HG03196 (cell line): Measurements from ENCODE around the gene GABRR2.
"Not testable (repeated sequence)": the region's sequence is repeated elsewhere in the genome, so short reads cannot be mapped to it uniquely, and the experiment has no call there.

Experiments
- ATAC-seq: cut with Tn5 transposase; IDR thresholded peaks from one replicate; pipeline ENCODE4 v1.9.1; 2021; ENCODE audit not compliant: unreplicated experiment

The GABRR2 gene

DNA sequence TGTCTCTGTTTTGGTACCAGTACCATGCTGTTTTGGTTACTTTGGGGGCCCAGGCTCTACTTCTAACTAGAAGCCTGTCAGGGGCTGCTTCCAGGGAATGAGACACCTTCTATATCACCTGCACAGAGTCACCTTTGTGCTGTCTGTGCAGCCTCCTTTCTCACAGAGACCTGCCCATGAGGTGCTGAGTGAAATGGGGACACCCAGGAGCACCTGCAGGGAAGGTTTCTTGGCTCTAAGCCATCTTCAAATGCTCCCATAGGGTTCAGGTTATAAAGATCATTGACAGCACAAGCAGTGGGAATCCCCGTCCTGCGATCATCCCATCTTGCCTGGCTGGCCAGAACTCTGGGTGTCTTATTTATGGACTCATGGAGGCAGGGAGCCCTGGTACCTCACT, 19.1 kb downstream of the GABRR2 start:
- no peak for ATAC-seq

DNA sequence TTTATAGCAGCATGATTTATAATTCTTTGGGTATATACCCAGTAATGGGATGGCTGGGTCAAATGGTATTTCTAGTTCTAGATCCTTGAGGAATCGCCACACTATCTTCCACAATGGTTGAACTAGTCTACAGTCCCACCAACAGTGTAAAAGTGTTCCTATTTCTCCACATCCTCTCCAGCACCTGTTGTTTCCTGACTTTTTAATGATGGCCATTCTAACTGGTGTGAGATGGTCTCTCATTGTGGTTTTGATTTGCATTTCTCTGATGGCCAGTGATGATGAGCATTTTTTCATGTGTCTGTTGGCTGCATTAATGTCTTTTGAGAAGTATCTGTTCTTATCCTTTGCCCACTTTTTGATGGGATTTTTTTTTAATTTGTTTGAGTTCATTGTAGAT, 20.0 kb downstream of the GABRR2 start:
- not testable (repeated sequence) for ATAC-seq

DNA sequence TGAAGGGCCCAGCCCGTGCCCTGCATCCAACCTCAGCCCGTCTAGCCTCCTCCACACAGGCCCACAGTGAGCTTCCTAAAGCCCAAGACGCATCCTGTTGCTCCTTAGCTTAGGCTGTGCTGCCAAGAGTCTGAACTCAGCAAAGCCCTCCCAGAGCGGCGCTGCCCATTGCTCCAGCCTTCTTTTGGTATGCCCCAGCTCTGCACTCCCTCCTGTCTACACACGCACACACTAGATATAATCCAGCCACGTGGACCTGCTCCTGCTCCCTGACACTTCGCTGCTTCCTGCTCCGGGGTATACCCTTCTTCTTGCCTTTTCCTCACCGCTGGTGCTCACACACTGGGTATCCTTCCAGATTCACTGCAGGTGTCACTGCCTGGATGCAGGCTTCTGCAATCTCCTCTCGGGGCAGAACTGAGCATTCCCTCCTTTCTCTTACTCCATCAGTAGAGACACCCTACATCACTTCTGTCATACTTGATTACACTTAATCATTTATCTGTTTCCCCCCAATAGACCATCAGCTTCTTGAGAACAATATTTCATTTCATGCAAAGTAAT, 23.8 kb downstream of the GABRR2 start:
- no peak for ATAC-seq

DNA sequence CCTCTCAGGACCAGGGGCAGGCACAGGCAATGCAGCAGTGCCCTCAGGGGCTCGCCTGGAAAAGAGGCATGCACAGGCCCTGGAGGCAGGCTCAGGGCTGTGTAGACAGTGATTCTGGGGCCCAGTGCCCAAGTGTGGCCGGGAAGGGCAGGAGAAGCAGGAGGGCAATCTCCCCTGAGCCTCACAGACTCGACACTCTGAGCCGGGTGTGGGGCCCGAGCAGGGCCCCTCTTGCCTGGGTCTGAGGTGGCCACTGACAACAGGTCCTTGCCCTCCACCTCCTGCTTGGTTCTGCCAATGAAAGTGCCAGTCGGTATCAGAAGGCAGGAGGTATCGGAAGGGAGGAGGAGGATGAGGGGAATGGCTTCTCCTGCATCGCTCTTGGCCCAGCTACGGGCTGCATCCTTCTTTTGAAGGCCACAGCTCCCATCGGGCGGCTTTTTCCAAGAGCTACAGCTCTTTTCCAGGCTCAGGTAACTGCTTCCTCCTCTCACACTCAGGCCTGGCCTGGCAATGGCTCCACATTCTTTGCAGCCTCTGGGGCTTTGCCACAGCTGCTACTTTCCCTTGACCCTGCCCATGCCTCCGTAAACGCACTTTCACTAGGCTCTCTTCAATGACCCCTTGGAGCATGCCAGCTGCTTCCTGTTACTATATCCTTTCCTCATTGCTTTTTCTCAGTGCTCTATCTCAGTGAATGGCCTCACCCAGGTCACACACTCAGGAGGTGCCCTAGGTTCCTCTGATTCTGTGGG, 24.5 kb downstream of the GABRR2 start:
- ATAC-seq, result no peak

DNA sequence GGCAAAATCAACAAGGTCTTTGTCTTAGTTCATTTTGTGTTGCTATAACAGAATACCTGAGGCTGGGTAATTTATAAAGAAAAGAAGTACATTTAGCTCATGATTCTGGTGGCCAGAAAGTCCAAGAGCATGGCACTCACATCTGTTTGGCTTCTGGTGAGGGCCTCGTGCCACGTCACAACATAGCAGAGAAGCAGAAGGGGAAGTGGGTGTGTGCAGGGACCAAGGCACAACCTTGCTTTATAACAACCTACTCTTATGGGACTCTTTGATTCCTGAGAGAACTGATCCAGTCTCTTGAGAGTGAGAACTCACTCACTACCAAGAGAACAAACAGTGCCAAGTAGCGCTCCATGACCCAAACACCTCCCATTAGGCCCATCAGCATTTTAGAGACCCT, 25.4 kb downstream of the GABRR2 start:
- no peak for ATAC-seq

DNA sequence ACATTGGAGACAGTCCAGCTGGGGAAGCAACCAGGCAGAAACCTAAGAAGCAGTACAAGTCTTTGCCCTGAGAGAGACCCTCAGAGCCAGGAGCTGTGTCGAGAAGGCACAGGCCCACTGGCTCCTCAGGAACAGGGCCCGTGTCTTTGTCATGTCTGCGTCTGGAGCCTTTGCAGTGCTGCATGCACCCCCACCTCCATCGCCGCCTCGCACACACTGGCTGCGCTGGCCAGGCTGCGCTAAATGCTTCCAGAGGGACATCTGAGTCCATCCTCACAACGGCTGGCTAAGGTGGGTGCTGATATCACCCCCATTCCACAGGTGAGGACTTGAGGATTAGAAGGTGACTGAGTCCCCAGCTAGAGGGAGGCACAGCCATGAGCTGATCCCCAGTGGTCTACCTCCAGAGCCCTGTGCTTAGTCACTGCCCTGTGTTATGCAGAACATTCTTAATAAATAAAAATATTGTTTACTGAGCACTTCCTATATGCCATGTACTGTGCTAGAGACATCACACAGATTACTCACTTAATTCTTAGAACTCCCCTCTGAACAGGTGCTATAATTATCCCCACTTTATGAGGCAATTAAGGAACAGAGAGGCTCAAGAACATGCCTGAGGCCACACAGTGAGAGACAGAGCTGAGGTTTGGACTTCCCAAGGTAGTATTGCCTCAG, 27.6 kb downstream of the GABRR2 start:
- no peak for ATAC-seq

DNA sequence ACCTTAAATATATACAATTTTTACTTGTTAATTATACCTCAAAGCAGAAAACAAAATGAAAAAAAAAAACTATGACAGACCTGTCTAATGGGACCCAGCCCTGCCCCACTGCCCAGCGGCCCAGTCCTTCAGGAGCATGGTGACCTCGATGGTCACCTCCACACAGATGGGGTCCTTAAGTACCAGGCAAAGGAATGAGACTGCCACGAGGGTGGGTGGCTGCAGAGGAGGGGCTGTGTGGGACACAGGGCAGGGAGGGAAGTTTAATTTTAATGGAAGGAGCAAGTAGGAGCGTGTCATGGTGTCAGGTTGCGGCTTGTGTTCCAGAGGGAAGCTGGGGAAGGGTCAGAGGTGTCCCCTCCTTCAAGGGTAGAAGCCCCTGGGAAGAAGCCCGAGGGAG, 28.6 kb downstream of the GABRR2 start:
- no peak for ATAC-seq

DNA sequence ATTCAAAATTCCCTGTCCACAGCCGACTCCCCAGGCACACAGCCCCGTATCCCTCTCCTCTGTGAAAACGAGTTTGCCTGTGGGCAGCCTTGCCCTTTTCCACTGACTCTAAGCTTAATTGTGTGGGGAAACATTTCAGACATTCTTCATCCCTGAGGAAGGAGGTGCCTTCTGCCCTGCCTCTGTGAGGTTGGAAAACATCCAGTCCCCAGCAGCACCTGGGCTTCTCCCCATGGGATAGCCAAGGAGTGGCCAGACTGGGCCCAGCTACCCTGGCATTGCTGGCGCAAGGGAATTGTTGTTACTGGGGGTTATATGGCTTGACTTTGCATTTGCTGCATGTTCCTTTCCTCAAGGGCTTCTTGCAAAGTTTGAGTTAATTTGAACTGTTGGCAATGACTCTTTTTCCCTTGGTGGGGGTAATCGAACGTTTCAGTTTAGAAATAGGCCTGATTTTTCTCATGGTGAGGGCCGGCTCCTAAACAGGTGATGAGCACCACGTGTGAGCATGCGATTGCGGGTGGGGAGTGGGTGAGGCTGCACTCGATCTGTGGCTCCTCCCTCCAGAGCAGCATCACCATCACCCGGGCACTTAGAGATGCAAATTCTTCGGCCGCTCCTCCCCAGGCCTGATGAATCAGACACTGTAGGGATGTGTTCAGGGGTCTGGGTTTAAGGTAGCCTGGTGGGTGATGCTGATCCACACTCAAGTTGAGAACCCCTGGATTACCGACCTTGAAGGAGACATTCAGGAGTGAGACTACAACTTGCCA, 29.9 kb downstream of the GABRR2 start:
- ATAC-seq, result no peak

DNA sequence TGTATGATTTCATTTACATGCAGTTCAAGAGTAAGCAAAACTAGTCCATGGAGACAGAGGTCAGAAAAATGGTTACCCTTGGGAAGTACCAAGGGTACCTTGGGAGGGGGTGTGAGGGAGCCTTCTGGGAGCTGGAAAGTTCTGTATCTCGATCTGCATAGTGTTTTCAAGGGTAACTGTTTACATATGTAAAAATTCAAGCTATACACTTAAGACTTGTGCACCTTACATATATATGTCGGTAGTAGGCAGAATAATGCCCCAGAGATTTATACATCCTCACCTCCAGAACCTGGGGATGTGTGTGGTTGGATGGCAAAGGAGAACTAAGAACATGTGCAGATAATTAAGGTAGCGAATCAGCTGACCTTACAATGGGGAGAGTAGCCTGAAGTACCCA, 31.0 kb downstream of the GABRR2 start:
- ATAC-seq, result no peak

DNA sequence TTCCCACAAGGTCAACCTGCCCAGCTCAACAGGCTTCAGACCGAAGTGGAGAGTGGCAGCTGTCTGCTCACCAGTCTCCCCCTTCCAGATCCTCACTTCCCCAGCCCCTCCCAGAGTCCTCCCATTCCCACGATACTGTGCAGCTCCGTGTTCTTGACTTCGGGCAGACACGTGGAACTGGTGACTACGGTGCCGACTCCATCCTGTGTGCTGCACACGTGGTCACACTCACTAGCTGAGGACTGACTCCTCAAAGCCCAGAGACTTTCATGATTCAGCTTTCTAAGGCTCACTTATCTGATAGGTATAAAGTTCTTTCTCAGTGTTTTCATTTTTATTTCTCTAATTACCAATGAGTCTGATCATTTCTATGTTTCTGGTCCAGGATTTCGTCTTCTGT, 32.4 kb downstream of the GABRR2 start:
- ATAC-seq, result no peak

DNA sequence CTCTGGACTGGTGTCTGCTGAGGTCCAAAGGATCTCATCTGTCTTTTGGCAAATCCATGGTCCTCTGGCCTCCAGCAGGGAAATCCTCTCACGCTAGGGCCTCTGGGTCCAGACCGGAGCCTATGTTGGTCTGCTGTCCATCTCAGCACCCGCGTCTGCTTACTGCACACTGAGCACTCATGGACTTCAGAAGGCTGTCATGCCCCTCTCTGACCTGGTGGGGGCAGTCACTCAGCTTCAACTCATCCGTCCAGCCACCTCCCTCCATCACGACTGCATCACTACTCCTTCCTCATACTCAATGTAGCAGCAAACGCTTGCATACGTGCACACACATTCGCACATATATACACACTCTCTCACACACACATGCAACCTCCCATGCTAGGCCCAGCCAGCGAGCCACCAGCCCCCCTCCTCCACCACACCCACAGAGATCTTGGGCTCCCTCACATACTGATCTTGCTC, 33.3 kb downstream of the GABRR2 start:
- ATAC-seq, result peak; percentile 93

DNA sequence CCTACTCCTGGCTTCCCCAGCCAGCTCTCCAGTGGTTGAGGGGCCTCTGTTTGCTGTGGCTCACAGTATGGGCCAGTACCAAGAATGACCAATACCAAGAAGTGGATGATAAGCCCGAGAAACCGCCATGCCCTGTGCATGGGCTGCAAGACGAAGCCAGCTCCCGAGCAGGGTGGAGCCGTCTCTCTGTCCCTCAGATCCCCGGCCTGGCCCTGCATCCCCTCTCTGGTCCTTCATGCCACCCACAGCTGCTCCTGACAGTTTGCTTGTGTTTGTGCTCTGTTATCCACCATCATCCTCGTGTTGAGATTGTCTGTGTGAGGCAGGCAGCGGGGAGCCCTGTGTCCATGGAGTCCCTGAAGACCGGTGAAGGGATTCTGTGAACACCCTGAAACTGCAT, 36.1 kb downstream of the GABRR2 start:
- ATAC-seq, result no peak

DNA sequence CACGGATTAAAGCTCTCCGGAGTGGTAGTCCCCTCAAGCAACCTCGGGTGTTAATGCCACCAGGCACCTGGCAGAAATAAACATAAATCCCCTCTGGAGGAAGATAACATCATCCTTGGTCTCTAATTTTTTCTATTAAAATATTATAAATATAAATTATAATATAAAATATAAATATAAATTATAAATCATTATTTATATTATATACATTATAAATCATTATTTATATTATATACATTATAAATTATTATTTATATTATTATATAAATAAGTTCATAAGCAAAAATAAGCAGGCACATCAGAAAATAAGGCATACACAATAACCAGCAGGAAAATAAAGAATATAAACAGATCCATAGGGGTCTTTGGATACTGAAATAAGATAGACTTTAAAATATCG, 39.2 kb downstream of the GABRR2 start:
- no peak for ATAC-seq

DNA sequence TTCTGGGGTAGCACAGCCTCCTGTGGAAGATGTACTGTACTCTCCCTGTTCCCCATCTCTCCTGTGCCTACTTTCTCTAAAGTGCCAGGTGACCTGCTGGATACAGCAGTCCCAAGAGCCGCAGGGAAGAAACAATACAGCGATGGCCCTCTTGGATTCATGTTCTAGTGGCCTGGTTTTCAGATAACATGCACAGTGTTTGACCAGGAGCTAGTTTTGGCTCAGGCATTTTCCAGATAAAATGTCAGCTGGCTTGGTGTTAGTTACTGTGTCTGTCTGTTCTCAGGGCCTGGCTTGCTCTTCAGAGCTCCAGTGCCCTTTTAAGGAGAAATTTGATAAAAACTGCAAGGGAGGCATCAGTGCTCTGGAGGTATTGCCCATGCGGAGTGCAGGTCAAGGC, 41.3 kb downstream of the GABRR2 start:
- no peak for ATAC-seq

DNA sequence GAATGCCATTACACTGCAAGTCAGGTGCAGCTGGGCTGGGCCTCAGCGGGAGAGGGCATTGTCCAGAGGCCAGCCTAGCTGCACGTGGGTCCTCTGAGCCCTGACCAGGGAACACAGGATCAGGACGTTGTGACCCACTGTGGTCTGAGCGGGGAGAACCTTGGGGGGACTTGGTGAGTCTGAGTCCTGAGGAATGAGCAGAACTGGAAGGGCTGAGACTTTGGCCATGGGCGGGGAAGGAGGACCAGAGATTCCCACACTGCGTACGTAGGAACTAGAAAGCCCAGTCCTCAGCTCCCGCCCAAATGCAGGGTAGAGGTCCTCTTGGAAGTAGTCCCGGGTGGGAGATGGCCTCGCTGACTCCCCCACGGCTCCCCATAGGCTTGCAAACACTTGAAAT, 42.5 kb downstream of the GABRR2 start:
- no peak for ATAC-seq

DNA sequence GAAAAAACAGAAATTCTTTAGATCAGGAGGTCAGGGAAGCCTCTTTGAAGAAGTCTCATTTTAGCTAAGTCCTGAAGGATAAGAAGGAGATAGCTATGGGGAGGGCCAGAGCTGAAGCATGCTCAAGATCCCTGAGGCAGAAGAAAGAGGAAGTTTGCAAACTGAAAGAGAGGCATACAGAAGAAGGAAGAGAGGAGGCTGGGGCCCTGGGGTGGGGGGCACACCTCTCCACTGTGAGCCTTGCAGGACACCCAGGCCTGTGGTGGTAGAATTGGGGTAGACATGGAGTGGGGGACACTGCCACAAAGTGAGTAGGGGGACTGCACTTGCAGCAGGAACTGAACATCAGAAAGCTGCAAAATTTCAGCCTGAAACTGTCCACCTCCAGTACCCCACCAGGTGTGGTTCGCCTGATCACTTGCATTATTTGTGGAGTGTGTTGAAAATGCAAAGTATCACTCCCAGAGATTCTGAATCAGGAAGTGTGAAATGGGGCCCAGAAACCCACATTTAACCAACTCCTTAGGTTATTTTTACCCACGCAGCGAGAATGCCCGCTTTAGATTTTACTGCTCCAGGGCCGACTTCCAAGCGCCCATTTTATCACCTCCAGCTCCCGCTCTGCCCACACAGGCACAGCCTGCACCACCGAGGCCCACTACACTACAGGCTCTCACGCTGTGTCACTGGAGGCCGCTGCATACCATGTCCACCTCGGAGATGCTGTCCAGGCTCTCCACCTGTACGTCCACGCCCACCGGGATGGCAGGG, 44.0 kb downstream of the GABRR2 start:
- ATAC-seq, result no peak

DNA sequence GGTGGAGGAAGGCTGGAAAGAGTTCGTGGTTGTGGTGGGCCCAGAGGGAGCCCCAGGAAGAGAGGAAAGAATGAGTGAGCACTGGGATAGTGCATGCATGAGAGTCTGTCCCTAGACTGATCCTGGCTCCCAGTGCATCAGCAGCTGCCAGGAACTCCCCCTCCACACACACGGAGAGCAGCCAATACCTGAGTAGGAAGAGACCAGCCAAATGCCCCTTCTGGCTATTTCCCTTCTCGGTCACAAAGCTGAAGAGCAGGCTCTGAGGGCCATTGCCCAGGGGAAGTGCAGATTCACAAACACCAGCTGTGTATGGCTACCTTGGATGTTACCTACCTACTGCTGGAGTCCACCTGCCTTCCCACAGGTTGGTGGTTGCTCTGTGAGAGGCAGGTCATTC, 45.1 kb downstream of the GABRR2 start:
- ATAC-seq, result no peak

DNA sequence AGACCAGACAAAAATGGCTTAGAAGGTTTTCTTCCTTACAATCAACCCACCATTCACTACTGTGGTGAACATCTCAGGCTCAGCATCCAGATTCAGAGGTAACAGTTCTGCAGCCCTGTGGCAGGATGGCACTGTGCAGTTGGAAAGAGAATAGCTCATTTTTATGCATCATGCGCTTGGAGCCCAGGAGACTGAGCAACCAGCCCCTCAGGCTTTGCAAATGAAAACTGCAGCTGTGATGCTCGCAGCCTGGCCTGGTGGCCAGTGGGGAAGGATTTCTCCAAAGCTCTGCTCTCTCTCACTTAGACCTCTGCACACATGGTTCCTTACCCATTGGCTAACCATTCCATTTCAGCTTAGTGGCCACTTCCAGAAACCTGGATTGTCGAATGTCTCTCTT, 45.8 kb downstream of the GABRR2 start:
- no peak for ATAC-seq

DNA sequence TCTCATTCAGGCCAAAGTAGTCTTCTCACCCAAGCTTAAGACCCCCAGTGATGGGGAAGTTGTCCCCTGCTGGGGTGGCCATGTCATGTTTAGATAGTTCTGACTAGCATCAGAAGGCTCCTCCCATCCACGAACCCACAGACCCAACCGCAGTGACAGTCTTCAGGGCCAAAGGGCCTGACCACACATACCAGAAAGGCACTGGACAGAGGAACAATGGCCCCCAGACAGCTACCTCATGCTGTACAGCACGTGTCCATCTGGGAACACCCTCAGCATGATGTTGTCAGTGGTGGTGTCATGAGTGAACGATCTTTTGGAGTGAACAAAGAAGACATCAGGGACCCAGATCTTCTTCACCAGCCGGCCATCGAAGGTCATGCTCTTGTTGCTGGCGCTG, 46.3 kb downstream of the GABRR2 start:
- ATAC-seq, result no peak

DNA sequence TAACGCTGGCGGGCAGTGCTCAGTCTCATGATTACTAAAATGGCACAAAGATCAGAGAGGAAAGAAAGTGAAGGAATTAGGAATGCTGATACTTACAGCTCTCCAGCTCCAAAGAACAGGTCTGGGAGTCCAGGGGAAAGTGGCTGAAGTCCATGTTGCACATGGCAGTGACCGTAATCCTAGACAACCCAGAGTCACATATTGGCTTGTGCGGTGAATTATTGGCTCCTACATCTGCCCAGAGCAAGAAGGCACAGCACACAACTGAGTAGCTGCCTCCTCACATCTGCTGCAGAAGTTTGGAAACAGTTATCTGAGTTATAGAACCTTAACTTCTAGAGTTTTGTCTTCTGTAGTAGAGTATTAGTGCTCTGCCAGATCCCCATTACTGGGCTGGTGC, 47.2 kb downstream of the GABRR2 start:
- ATAC-seq, result no peak

DNA sequence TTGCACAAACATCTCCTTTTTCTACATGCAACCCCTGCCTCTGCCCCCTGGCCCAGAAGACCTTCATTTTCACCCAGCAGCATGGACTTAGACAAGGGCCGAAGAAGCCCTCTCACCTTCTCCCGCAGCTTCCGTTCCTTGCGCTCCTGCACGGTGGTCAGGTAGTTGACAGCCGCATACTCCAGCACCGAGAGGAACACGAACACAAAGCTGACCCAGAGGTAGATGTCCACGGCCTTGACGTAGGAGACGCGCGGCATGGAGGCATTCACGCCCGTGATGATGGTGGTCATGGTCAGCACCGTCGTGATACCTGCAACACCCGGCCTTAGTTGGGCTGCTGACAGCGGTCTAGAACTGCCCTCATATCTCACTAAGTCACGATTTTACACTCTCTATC, 50.8 kb downstream of the GABRR2 start:
- ATAC-seq, result no peak
